DOHH2 (cell line): ENCODE data around the gene TBC1D10A.

ENCODE experiments used
- H3F3A ChIP-seq: fragments of 200-600 bp; sonication (generic), shearing (Covaris generic); 2 replicates; pipeline ENCODE4 v1.6.0; 2016; ENCODE audit warnings: antibody characterized with exemption, mild to moderate bottlenecking; ENCODE audit not compliant: control insufficient read depth, insufficient read depth
- H3K27ac ChIP-seq: fragments of 200-600 bp; sonication (generic); 2 replicates; pipeline ENCODE4 v1.5.1; 2014; ENCODE audit warnings: low read depth, mild to moderate bottlenecking, low read length, moderate library complexity
- H3K27me3 ChIP-seq: fragments of 200-600 bp; sonication (generic); 2 replicates; pipeline ENCODE4 v1.6.1; 2014; ENCODE audit warnings: mild to moderate bottlenecking, low read length, mixed read lengths; ENCODE audit not compliant: control insufficient read depth
- H3K36me3 ChIP-seq: fragments of 200-600 bp; sonication (generic); 2 replicates; pipeline ENCODE4 v1.6.1; 2014; ENCODE audit warnings: mild to moderate bottlenecking, low read length, moderate library complexity, mixed read lengths; ENCODE audit not compliant: control insufficient read depth
- H3K4me1 ChIP-seq: fragments of 200-600 bp; sonication (generic); 2 replicates; pipeline ENCODE4 v1.6.1; 2014; ENCODE audit warnings: mild to moderate bottlenecking, low read length, mixed read lengths; ENCODE audit not compliant: control insufficient read depth
- H3K4me2 ChIP-seq: fragments of 200-600 bp; sonication (generic); 2 replicates; pipeline ENCODE4 v1.6.0; 2014; ENCODE audit warnings: mild to moderate bottlenecking, low read length, moderate library complexity
- H3K4me3 ChIP-seq: fragments of 200-600 bp; sonication (generic); 2 replicates; pipeline ENCODE4 v1.5.1; 2014; ENCODE audit warnings: mild to moderate bottlenecking, low read length, mixed read lengths
- H3K79me2 ChIP-seq: fragments of 200-600 bp; sonication (generic); 2 replicates; pipeline ENCODE4 v1.6.1; 2014; ENCODE audit warnings: mild to moderate bottlenecking, low read length, mixed read lengths; ENCODE audit not compliant: control insufficient read depth
- H3K9me2 ChIP-seq: fragments of 200-600 bp; sonication (generic); replicated peaks from 2 replicates; pipeline ENCODE4 v1.6.1; 2014; ENCODE audit warnings: mild to moderate bottlenecking, low read length, mixed read lengths; ENCODE audit not compliant: control insufficient read depth
- H3K9me3 ChIP-seq: fragments of 200-600 bp; sonication (generic); 2 replicates; pipeline ENCODE4 v1.6.1; 2014; ENCODE audit warnings: antibody characterized with exemption, low read length, mixed read lengths; ENCODE audit not compliant: control insufficient read depth, insufficient read depth
- H4K20me1 ChIP-seq: fragments of 200-600 bp; sonication (generic); 2 replicates; pipeline ENCODE4 v1.6.0; 2014; ENCODE audit warnings: low read depth, mild to moderate bottlenecking, antibody characterized with exemption, low read length, moderate library complexity; ENCODE audit not compliant: control insufficient read depth, insufficient read depth
- EZH2phosphoT487 ChIP-seq: fragments of 200-600 bp; sonication (generic); IDR thresholded peaks from 2 replicates; pipeline ENCODE4 v1.6.1; 2017; ENCODE audit warnings: borderline replicate concordance, mild to moderate bottlenecking, antibody characterized with exemption, low read length, moderate library complexity, mixed read lengths
- TF ChIP-seq, protein P1 (sequence below): fragments of 200-600 bp; sonication (generic); IDR thresholded peaks from one replicate; pipeline ENCODE4 v1.5.1; 2014; ENCODE audit warnings: antibody characterized with exemption, mild to moderate bottlenecking, low read depth, low read length; ENCODE audit not compliant: poor library complexity, severe bottlenecking

Gene TBC1D10A

DNA sequence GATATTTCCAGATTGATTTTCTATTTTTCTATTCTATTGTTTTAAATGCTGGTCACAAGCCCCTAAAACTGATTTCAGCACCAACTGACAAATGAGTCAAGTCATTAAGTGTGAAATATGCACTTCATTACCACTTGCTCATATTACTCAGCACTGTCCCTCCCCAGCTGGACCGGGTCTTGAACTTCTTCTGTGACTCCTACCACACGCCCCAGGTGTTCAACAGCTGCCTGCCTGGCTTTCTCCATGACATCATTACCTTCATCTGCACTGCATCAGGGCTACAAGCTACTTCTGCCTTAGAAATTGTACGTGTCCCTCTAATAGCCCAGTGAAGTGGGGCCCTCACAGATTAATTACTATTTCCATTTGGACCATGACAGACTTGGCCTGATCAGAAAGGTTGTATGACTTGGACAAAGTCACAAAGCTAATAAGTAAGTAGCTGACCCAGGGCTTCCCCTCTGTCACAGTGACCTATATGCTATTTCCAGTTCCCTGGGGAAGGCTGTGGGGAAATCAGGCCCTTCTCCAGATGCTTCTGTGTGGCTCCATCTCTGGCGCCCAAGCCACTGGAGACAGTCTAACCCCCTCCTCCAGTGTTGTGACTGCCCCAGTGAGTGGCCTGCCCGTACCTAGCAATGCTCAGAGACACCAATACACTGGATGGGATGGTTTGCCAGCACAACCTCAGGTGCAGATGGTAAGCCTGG lies 18.1 kb downstream of the TBC1D10A start:
- H3K4me2 ChIP-seq = no peak overlapping the region
- H3K79me2 ChIP-seq = peaks cover 6% of the 10 kb centered on the region
- H3K9me2 ChIP-seq = no peaks in the 10 kb centered on the region
- TF ChIP-seq, protein P1, sequence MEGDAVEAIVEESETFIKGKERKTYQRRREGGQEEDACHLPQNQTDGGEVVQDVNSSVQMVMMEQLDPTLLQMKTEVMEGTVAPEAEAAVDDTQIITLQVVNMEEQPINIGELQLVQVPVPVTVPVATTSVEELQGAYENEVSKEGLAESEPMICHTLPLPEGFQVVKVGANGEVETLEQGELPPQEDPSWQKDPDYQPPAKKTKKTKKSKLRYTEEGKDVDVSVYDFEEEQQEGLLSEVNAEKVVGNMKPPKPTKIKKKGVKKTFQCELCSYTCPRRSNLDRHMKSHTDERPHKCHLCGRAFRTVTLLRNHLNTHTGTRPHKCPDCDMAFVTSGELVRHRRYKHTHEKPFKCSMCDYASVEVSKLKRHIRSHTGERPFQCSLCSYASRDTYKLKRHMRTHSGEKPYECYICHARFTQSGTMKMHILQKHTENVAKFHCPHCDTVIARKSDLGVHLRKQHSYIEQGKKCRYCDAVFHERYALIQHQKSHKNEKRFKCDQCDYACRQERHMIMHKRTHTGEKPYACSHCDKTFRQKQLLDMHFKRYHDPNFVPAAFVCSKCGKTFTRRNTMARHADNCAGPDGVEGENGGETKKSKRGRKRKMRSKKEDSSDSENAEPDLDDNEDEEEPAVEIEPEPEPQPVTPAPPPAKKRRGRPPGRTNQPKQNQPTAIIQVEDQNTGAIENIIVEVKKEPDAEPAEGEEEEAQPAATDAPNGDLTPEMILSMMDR = no peak
- TF ChIP-seq EZH2phosphoT487 = no peak
- peaks cover 14% of the 10 kb centered on the region for H3F3A ChIP-seq
- H3K36me3 ChIP-seq = peaks cover 6% of the 10 kb centered on the region
- no peaks in the 10 kb centered on the region for H3K9me3 ChIP-seq
- H3K27ac ChIP-seq = no peak overlapping the region
- H3K4me1 ChIP-seq = peaks cover 46% of the 10 kb centered on the region
- H4K20me1 ChIP-seq = no peaks in the 10 kb centered on the region
- no peaks in the 10 kb centered on the region for H3K27me3 ChIP-seq
- no peak overlapping the region for H3K4me3 ChIP-seq

DNA sequence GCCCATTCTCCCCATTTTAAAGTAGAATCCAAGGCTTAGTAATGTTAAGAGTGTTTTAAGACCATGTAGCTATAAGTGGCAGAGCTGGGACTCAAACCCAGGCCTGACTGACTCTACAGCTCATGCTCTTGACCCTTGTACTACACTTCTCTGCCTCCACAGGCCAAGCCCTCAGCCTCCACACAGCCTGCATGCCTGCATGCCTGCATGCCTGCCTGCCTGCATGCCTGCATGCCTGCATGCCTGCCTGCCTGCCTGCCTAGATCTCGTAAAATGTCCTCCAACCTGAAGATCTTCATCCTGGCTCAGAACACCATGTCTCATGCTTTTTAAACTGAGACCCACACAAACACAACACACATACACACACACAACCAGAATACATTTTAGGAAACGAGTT lies 18.6 kb downstream of the TBC1D10A start:
- Histone ChIP-seq H3K4me2 (no peak overlapping the region), H3K79me2 (peaks cover 6% of the 10 kb centered on the region), H3K4me1 (peaks cover 52% of the 10 kb centered on the region)

DNA sequence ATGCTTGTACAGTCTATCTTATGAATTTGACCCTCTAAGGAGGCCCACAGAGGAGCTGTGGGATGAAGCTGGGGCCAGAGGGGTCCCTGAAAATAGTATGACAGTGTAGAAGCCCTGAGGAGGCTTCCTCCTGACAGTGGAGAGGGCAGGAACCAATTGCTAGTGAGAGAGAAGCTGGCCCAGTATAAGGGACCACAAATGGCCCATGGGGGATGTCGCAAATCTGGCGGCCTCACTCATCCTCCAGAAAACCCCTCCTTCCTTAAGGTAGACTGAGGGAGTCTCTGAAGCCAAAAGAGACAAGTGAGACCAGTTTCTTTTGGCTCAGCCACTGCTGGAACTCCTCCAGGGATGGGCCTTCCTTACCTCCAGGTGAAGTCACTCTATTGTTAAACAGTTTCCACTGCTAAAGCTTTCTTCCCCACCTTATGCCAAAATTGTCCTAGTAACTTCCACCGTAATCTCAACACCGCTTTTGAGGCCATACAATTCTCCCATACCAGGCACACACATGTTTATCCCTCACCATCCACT lies 19.6 kb downstream of the TBC1D10A start:
- peaks cover 19% of the 10 kb centered on the region for H3F3A ChIP-seq

More for the DNA sequence above, 18.6 kb downstream of the TBC1D10A start:
- Histone ChIP-seq H3K4me3 (no peak overlapping the region), H3K27me3 (no peaks in the 10 kb centered on the region), H3K27ac (no peak overlapping the region), H3K9me2 (no peaks in the 10 kb centered on the region), H3K36me3 (peaks cover 6% of the 10 kb centered on the region), H4K20me1 (no peaks in the 10 kb centered on the region), H3F3A (peaks cover 19% of the 10 kb centered on the region), H3K9me3 (no peaks in the 10 kb centered on the region)
- TF ChIP-seq, protein P1 = no peak
- no peak for TF ChIP-seq EZH2phosphoT487

More for the DNA sequence above, 19.6 kb downstream of the TBC1D10A start:
- peak overlapping the region; percentile 73; the same call in 1 of the 2 replicates for H3K27ac ChIP-seq
- no peak for TF ChIP-seq EZH2phosphoT487
- TF ChIP-seq, protein P1 = no peak
- H3K4me1 ChIP-seq = peaks cover 60% of the 10 kb centered on the region
- peak overlapping the region; percentile 98 for H3K4me2 ChIP-seq
- no peaks in the 10 kb centered on the region for H3K9me2 ChIP-seq
- no peaks in the 10 kb centered on the region for H3K27me3 ChIP-seq
- H4K20me1 ChIP-seq = no peaks in the 10 kb centered on the region
- H3K9me3 ChIP-seq = no peaks in the 10 kb centered on the region
- peaks cover 6% of the 10 kb centered on the region for H3K36me3 ChIP-seq
- H3K79me2 ChIP-seq = peaks cover 6% of the 10 kb centered on the region
- H3K4me3 ChIP-seq = peak overlapping the region; percentile 69
